ENCODE data around the gene PCDHA3. TPM values are rescaled to one million over a fixed set of nuclear protein-coding genes. Genes with fewer than 3 reads are reported as not detected.
A peak's percentile ranks its signal among the peaks of the same experiment; 100 is the strongest.
"Not testable (repeated sequence)": the region's sequence is repeated elsewhere in the genome, so short reads cannot be mapped to it uniquely, and the experiment has no call there.

PCDHA3 gene
- total RNA-seq, 2 experiments from 2014 or later = not detected

DNA sequence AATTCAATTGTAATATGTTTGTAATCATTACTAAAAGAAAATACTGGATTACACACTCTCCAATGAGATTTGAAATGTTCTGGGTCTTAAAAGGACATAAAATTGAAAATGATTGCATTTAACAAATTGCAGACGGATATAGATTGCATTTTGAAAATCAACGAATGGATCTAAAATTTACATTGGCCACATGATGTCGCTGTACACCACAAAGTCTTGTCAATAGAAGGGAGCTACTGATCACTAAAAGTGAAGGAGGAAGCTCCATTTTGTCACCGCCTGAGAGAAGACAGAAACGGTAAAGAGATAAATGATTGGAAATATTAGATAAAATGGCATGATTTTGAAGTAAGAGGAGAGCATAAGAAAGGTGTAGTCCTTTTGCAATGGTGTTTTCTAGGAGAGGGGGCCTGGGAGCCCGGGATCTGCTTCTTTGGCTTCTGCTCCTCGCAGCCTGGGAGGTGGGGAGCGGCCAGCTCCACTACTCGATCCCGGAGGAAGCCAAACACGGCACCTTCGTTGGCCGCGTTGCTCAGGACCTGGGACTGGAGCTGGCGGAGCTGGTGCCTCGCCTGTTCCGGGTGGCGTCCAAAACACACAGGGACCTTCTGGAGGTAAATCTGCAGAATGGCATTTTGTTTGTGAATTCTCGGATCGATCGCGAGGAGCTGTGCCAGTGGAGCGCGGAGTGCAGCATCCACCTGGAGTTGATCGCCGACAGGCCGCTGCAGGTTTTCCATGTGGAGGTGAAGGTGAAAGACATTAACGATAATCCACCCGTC lies 14.8 kb upstream of the PCDHA3 start, which contains the start of gene PCDHA1:
Gene PCDHA1 (plus strand): TSS at position 236 of the 782 bp plus-strand sequence.
- H3K4me3 ChIP-seq (ENCODE audit: low read depth, low read length, poor library complexity, severe bottlenecking) = no peak within 1 kb of the TSS
- TF ChIP-seq, protein P1, sequence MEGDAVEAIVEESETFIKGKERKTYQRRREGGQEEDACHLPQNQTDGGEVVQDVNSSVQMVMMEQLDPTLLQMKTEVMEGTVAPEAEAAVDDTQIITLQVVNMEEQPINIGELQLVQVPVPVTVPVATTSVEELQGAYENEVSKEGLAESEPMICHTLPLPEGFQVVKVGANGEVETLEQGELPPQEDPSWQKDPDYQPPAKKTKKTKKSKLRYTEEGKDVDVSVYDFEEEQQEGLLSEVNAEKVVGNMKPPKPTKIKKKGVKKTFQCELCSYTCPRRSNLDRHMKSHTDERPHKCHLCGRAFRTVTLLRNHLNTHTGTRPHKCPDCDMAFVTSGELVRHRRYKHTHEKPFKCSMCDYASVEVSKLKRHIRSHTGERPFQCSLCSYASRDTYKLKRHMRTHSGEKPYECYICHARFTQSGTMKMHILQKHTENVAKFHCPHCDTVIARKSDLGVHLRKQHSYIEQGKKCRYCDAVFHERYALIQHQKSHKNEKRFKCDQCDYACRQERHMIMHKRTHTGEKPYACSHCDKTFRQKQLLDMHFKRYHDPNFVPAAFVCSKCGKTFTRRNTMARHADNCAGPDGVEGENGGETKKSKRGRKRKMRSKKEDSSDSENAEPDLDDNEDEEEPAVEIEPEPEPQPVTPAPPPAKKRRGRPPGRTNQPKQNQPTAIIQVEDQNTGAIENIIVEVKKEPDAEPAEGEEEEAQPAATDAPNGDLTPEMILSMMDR (conservative IDR thresholded peaks at IDR 0.05; ENCODE audit: low read length) = peak; percentile 79
- TF ChIP-seq EZH2phosphoT487 (IDR thresholded peaks at IDR 0.05; ENCODE audit: borderline replicate concordance, low read depth, low read length) = no peak
- H4K20me1 ChIP-seq (ENCODE audit: insufficient read depth, low read length) = no peaks in the 10 kb centered on the region
- no peaks in the 10 kb centered on the region for H3K9me2 ChIP-seq (ENCODE audit: insufficient read depth, low read length)
- DNase-seq (ENCODE audit: low spot score) = peak; percentile 13
- H3K9me3 ChIP-seq (ENCODE audit: low read length) = 0 out of 2 replicates have a peak, but pooled peaks cover 5% of the 10 kb centered on the region
- intact Hi-C loops (cut with micrococcal nuclease; ENCODE audit: unreplicated experiment) = no loop called here
- H3K79me2 ChIP-seq (ENCODE audit: insufficient read depth, low read depth, low read length) = no peaks in the 10 kb centered on the region
- H3K4me2 ChIP-seq (ENCODE audit: low read length) = no peak within 1 kb of the TSS
- BruUV-seq (replicated peaks) = no TSS peak
- H2AFZ ChIP-seq (ENCODE audit: low read length) = no peak within 1 kb of the TSS
- no peaks in the 10 kb centered on the region for H3K4me1 ChIP-seq (ENCODE audit: insufficient read depth, low read length, poor library complexity, severe bottlenecking)
- no peaks in the 10 kb centered on the region for H3K36me3 ChIP-seq (ENCODE audit: insufficient read depth, low read length)
- no peak within 1 kb of the TSS for H3K27ac ChIP-seq (ENCODE audit: low read depth, low read length, poor library complexity, severe bottlenecking)
- ChIA-PET POLR2A (no interaction called here), CTCF (ENCODE audit: unreplicated experiment) (no interaction called here)

DNA sequence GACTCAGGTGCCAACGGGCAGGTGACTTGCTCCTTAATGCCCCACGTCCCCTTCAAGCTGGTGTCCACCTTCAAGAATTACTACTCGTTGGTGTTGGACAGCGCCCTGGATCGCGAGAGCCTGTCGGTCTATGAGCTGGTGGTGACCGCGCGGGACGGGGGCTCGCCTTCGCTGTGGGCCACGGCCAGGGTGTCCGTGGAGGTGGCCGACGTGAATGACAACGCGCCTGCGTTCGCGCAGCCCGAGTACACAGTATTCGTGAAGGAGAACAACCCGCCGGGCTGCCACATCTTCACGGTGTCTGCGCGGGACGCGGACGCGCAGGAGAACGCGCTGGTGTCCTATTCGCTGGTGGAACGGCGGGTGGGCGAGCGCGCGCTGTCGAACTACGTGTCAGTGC lies 13.4 kb upstream of the PCDHA3 start:
- intact Hi-C loops (cut with micrococcal nuclease; ENCODE audit: unreplicated experiment); H2AFZ ChIP-seq (ENCODE audit: low read length); H3K9me2 ChIP-seq (ENCODE audit: insufficient read depth, low read length); H3K79me2 ChIP-seq (ENCODE audit: insufficient read depth, low read depth, low read length); CTCF ChIA-PET (ENCODE audit: unreplicated experiment); H3K27ac ChIP-seq (ENCODE audit: low read depth, low read length, poor library complexity, severe bottlenecking); H3K9me3 ChIP-seq (ENCODE audit: low read length); BruUV-seq (replicated peaks); H3K4me3 ChIP-seq (ENCODE audit: low read depth, low read length, poor library complexity, severe bottlenecking); H4K20me1 ChIP-seq (ENCODE audit: insufficient read depth, low read length); DNase-seq (ENCODE audit: low spot score); H3K36me3 ChIP-seq (ENCODE audit: insufficient read depth, low read length); POLR2A ChIA-PET; H3K4me1 ChIP-seq (ENCODE audit: insufficient read depth, low read length, poor library complexity, severe bottlenecking); H3K4me2 ChIP-seq (ENCODE audit: low read length): not testable (repeated sequence)

DNA sequence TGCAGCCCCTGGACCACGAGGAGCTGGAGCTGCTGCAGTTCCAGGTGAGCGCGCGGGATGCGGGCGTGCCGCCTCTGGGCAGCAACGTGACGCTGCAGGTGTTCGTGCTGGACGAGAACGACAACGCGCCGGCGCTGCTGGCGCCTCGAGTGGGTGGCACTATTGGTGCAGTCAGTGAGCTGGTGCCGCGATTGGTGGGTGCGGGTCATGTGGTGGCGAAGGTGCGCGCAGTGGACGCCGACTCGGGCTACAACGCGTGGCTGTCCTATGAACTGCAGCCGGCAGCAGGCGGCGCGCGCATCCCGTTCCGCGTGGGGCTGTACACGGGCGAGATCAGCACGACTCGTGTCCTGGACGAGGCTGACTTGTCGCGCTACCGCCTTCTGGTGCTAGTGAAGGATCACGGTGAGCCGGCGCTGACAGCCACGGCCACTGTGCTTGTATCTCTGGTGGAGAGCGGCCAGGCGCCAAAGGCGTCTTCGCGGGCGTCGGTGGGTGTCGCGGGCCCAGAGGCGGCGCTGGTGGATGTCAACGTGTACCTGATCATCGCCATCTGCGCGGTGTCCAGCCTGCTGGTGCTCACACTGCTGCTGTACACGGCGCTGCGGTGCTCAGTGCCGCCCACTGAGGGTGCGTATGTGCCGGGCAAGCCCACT lies 12.9 kb upstream of the PCDHA3 start:
- H2AFZ ChIP-seq (ENCODE audit: low read length); H3K9me2 ChIP-seq (ENCODE audit: insufficient read depth, low read length); H4K20me1 ChIP-seq (ENCODE audit: insufficient read depth, low read length); BruUV-seq (replicated peaks); H3K27ac ChIP-seq (ENCODE audit: low read depth, low read length, poor library complexity, severe bottlenecking); DNase-seq (ENCODE audit: low spot score); H3K79me2 ChIP-seq (ENCODE audit: insufficient read depth, low read depth, low read length); H3K4me3 ChIP-seq (ENCODE audit: low read depth, low read length, poor library complexity, severe bottlenecking); intact Hi-C loops (cut with micrococcal nuclease; ENCODE audit: unreplicated experiment); CTCF ChIA-PET (ENCODE audit: unreplicated experiment); H3K4me1 ChIP-seq (ENCODE audit: insufficient read depth, low read length, poor library complexity, severe bottlenecking); H3K4me2 ChIP-seq (ENCODE audit: low read length); H3K36me3 ChIP-seq (ENCODE audit: insufficient read depth, low read length); POLR2A ChIA-PET; H3K9me3 ChIP-seq (ENCODE audit: low read length): not testable (repeated sequence)

Data from OCI-LY7 (cell line).